ENCODE results near the gene SNN.

Gene SNN

GRCh38 chr16:11635679-11636171 lies 32.5 kb upstream of the SNN start:
- no peak for DNase-seq

GRCh38 chr16:11636172-11636721 lies 32.0 kb upstream of the SNN start:
- no peak for DNase-seq

DNA sequence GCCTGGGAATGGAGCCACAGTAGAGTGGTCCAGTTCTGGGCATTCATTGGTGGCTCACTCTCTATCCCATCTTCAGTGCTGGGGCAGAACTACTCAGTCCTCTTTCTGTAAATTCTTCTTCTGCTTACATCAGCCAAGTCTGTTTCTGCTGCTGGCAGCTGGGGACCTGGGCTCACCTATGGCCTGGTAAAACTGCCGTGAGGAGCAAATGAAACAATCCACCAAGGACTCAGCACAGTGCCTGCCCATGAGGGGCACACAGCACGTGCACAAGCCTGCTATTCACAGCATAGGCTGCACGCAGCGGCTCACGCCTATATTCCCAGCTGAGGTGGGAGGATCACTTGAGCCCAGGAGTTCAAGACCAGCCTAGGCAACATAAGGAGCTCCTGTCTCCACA lies 30.9 kb upstream of the SNN start:
- no peak for DNase-seq

- no peak for DNase-seq
Observed at GRCh38 chr16:11638140-11638539, 30.1 kb upstream of the SNN start.

DNA sequence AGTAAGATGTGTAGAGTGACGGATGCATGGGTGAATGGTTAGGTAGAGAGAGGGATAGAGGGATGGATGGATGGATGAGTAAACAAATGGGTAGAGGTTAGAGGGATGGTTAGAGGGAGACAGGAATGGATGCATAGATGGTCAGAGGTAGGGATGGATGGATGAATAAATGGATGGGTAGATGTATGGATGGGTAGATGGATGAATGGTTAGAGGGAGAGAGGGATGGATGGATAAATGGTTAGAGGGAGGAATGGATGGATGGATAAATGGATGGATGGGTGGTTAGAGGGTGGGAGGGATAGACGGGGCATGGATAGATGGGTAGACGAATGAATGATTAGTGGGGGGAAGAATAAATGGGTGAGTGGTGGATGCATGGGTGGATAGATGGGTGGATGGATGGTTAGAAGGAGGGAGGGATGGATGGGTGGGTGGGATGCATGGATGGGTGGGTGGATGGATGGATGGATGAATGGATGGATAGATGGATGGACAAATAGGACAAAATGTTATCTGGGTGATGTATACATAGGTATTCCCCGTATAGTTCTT lies 29.2 kb upstream of the SNN start:
- no peak for DNase-seq

GRCh38 chr16:11639925-11640899 lies 28.0 kb upstream of the SNN start:
- DNase-seq: no peak

- DNase-seq: no peak
Observed at GRCh38 chr16:11640987-11641817, 27.1 kb upstream of the SNN start.

DNA sequence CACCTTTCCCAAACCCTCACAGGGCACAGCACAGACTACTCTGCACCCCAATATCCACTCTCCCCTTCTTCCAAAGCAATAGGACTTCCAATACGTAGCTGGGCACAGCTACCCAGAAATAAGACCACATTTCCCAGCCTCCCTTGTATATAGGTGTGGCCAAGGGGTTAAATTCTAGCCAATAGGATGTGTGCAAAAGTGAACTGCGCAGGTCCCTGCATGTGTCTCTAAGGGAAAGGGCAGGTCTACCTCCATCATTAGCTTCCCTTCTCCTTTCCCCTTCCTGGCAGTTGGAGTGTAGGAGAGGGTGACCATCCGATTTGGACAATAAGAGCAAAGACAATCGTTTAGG lies 25.5 kb upstream of the SNN start:
- DNase-seq: no peak

- no peak for DNase-seq
Observed at GRCh38 chr16:11649276-11649675, 19.0 kb upstream of the SNN start.

- DNase-seq: no peak
Observed at GRCh38 chr16:11650641-11651591, 17.3 kb upstream of the SNN start.

DNA sequence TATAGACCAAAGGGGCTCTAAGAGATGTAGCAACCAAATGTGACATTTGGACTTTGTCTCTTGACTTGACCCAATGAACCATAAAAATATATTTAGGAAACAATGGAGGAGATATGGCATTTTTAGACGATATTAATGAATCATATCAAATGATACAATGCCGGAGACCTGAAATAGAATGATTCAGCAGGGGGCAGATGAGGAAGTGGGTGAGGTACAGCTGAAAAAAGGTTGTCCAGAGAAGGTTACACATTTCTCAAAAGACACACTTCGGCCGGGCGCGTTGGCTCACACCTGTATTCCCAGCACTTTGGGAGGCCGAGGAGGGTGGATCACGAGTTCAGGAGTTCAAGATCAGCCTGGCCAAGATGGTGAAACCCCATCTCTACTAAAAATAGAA lies 16.5 kb upstream of the SNN start:
- DNase-seq: no peak

DNA sequence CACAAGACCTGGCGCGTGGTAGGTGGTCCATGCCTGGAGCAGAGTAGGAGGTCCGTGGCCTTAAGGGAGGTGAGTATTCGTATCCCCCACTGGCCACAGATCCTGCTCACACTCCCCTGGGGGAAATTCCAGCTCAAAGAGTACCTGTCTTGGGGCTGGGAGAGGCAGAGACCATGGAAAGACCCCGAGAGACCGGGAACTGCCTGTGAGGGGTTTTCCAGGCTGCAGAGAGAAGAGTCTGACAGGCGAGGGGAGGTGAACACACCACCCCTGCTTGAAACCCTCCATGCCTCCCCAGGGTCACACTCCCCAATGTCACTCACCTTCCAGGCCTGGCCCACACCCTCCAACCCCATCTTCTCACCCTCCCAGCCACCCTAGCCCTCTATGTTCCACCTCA lies 12.6 kb upstream of the SNN start:
- DNase-seq: no peak

GRCh38 chr16:11657556-11657955 lies 10.7 kb upstream of the SNN start:
- no peak for DNase-seq

- no peak for DNase-seq
Observed at GRCh38 chr16:11658896-11659708, 9.2 kb upstream of the SNN start.

GRCh38 chr16:11660565-11660964 lies 7.7 kb upstream of the SNN start:
- DNase-seq: no peak

DNA sequence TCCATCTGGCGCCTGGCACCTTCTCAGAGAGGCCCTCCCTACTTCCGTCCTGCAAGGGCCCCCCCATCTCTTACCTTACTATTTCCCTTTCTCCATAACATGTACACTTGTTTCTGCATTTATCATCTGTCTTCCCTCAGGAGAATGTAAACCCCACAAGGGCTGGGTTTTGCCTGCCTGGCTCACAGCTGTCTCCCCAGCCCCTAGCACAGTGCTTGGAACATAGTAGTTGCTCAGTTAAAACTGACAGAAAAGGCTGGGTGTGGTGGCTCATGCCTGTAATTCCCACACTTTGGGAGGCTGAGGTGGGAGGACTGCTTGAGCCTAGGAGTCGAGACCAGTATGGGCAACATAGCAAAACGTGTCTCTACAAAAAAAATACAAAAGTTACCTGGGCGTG lies 5.7 kb upstream of the SNN start:
- no peak for DNase-seq

- peak in 1 of 4 experiments; percentile 22 for DNase-seq
Observed at GRCh38 chr16:11665071-11665491, 3.2 kb upstream of the SNN start.

- no peak for DNase-seq
Observed at GRCh38 chr16:11666103-11667055, 1.9 kb upstream of the SNN start.

GRCh38 chr16:11667221-11667823 lies 933 bp upstream of the SNN start:
- no peak for DNase-seq

Measured in activated CD4-positive, CD25-positive, alpha-beta regulatory T cell (primary cell).